ENCODE results near the gene KHDRBS1.
"Not testable (repeated sequence)": the region's sequence is repeated elsewhere in the genome, so short reads cannot be mapped to it uniquely, and the experiment has no call there.

The KHDRBS1 gene

GRCh38 chr1:32014199-32014947 is 705 bp downstream of the KHDRBS1 start:
- no peaks in the 10 kb centered on the region for H3K36me3 ChIP-seq (ENCODE audit: control insufficient read depth in 1 of 2, insufficient read depth in 2 of 2, low read length in 2 of 2)
- H3K4me1 ChIP-seq (ENCODE audit: control insufficient read depth in 1 of 2, insufficient read depth in 2 of 2, low read length in 2 of 2), result peaks cover 11 to 37% of the 10 kb centered on the region in 2 donors
- H3K9me3 ChIP-seq (ENCODE audit: control insufficient read depth in 1 of 2, low read length in 2 of 2), result no peaks in the 10 kb centered on the region

DNA sequence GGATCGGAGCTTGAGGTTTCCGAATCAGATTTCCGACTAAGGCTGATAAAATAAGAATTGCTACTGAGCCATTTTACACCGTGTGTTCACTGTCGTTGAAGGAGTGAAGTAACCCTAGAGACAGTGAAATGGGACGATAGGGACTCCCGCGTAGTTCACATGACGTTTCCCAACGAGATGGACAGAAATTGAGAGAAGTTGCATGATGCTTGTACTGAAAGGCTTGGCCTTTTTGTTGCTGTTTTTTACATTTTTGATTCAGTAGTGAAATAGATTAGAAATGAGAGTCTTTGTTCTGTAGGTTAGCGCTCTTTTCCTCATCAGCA is 1.2 kb downstream of the KHDRBS1 start:
- peak overlapping the region; percentile 89 for H3K27ac ChIP-seq (ENCODE audit: low read length)
- H3K27me3 ChIP-seq (ENCODE audit: low read depth, low read length), result no peaks in the 10 kb centered on the region
- no peaks in the 10 kb centered on the region for H3K9me3 ChIP-seq (ENCODE audit: control insufficient read depth in 1 of 2, low read length in 2 of 2)
- H3K36me3 ChIP-seq (ENCODE audit: control insufficient read depth in 1 of 2, insufficient read depth in 2 of 2, low read length in 2 of 2), result no peaks in the 10 kb centered on the region
- H3K4me1 ChIP-seq (ENCODE audit: control insufficient read depth in 1 of 2, insufficient read depth in 2 of 2, low read length in 2 of 2), result peaks cover 12 to 41% of the 10 kb centered on the region in 2 donors
- H3K4me3 ChIP-seq (ENCODE audit: low read depth in 1 of 2, low read length in 2 of 2), result peak overlapping the region; percentile 92 to 93

More at GRCh38 chr1:32014199-32014947, 705 bp downstream of the KHDRBS1 start:
- Histone ChIP-seq H3K4me3 (ENCODE audit: low read depth in 1 of 2, low read length in 2 of 2) (peak overlapping the region; percentile 92 to 93), H3K27me3 (ENCODE audit: low read depth, low read length) (no peaks in the 10 kb centered on the region), H3K27ac (ENCODE audit: low read length) (peak overlapping the region; percentile 89)

DNA sequence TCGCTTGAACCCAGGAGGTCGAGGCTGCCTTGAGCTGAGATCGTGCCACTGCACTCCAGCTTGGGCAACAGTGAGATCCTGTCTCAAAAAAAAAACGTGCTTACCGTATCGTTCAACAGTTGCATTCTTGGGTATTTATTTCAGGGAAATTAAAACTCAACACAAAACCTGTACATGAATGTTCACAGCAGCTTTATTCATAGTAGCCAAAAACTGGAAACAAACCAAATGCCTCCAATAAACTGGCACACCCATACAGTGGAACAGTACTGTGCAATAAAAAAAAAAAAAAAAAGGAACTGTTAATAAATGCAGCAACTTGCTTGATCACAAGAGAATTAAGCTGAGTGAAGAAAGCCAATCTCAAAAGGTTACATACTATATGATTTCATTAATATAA is 6.7 kb downstream of the KHDRBS1 start:
- Histone ChIP-seq H3K4me1 (ENCODE audit: control insufficient read depth in 1 of 2, insufficient read depth in 2 of 2, low read length in 2 of 2) (peaks cover 5 to 46% of the 10 kb centered on the region in 2 donors), H3K27ac (ENCODE audit: low read length) (no peak overlapping the region), H3K27me3 (ENCODE audit: low read depth, low read length) (no peaks in the 10 kb centered on the region), H3K9me3 (ENCODE audit: control insufficient read depth in 1 of 2, low read length in 2 of 2) (no peaks in the 10 kb centered on the region), H3K4me3 (ENCODE audit: low read depth in 1 of 2, low read length in 2 of 2) (no peak overlapping the region), H3K36me3 (ENCODE audit: control insufficient read depth in 1 of 2, insufficient read depth in 2 of 2, low read length in 2 of 2) (peaks cover 0 to 5% of the 10 kb centered on the region in 2 donors)

- H3K27ac ChIP-seq (ENCODE audit: low read length); H3K4me3 ChIP-seq (ENCODE audit: low read depth in 1 of 2, low read length in 2 of 2); H3K9me3 ChIP-seq (ENCODE audit: control insufficient read depth in 1 of 2, low read length in 2 of 2); H3K27me3 ChIP-seq (ENCODE audit: low read depth, low read length); H3K36me3 ChIP-seq (ENCODE audit: control insufficient read depth in 1 of 2, insufficient read depth in 2 of 2, low read length in 2 of 2): not testable (repeated sequence)
- peaks cover 5 to 39% of the 10 kb centered on the region in 2 donors for H3K4me1 ChIP-seq (ENCODE audit: control insufficient read depth in 1 of 2, insufficient read depth in 2 of 2, low read length in 2 of 2)
Measured at GRCh38 chr1:32021574-32022018, 7.9 kb downstream of the KHDRBS1 start.

DNA sequence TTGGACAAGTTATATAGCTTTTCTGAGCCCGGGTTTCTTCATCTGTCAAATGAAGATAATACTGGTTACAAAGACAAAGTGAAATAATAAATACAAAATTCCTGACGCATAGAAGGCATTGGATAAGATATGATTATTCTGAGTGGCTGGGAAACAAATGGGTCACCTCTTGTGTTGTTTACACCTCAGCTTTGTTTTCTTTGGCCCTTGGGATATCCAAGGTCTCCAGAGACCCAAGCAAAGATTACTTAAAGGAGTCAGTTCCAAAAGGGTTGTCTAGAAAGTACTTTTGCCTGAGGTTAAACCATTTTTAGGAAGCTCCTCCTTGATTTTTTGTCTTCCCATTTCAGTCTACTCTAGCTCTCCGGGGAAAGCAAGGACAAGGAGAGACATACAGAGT is 9.7 kb downstream of the KHDRBS1 start:
- peaks cover 7 to 30% of the 10 kb centered on the region in 2 donors for H3K4me1 ChIP-seq (ENCODE audit: control insufficient read depth in 1 of 2, insufficient read depth in 2 of 2, low read length in 2 of 2)
- H3K4me3 ChIP-seq (ENCODE audit: low read depth in 1 of 2, low read length in 2 of 2), result no peak overlapping the region
- peaks cover 0 to 5% of the 10 kb centered on the region in 2 donors for H3K36me3 ChIP-seq (ENCODE audit: control insufficient read depth in 1 of 2, insufficient read depth in 2 of 2, low read length in 2 of 2)
- no peaks in the 10 kb centered on the region for H3K9me3 ChIP-seq (ENCODE audit: control insufficient read depth in 1 of 2, low read length in 2 of 2)
- no peaks in the 10 kb centered on the region for H3K27me3 ChIP-seq (ENCODE audit: low read depth, low read length)
- H3K27ac ChIP-seq (ENCODE audit: low read length), result no peak overlapping the region

DNA sequence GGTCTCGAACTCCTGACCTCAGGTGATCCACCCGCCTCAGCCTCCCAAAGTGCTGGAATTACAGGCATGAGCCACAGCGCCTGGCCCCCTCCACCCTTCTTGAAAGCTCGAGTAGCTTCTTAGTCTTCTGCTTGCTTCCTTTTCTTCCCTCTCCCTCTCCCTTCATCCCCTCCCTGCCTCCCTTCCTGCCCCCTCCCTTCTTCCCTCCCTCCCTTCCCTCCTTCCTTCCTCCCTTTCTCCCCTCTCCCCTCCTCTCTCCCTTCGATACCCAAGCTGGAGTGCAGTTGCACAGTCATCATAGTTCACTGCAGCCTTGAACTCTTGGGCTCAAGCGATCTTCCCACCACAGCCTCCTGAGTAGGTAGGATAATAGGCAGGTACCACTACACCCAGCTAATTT is 11.8 kb downstream of the KHDRBS1 start:
- Histone ChIP-seq H3K27ac (ENCODE audit: low read length) (no peak overlapping the region), H3K4me1 (ENCODE audit: control insufficient read depth in 1 of 2, insufficient read depth in 2 of 2, low read length in 2 of 2) (peaks cover 2 to 15% of the 10 kb centered on the region in 2 donors), H3K9me3 (ENCODE audit: control insufficient read depth in 1 of 2, low read length in 2 of 2) (no peaks in the 10 kb centered on the region), H3K27me3 (ENCODE audit: low read depth, low read length) (no peaks in the 10 kb centered on the region), H3K4me3 (ENCODE audit: low read depth in 1 of 2, low read length in 2 of 2) (no peak overlapping the region), H3K36me3 (ENCODE audit: control insufficient read depth in 1 of 2, insufficient read depth in 2 of 2, low read length in 2 of 2) (peaks cover 3 to 8% of the 10 kb centered on the region in 2 donors)

- H3K9me3 ChIP-seq (ENCODE audit: control insufficient read depth in 1 of 2, low read length in 2 of 2), result no peaks in the 10 kb centered on the region
- H3K27ac ChIP-seq (ENCODE audit: low read length), result no peak overlapping the region
- peaks cover 14 to 17% of the 10 kb centered on the region in 2 donors for H3K4me1 ChIP-seq (ENCODE audit: control insufficient read depth in 1 of 2, insufficient read depth in 2 of 2, low read length in 2 of 2)
- H3K36me3 ChIP-seq (ENCODE audit: control insufficient read depth in 1 of 2, insufficient read depth in 2 of 2, low read length in 2 of 2), result peaks cover 24 to 31% of the 10 kb centered on the region in 2 donors
- H3K4me3 ChIP-seq (ENCODE audit: low read depth in 1 of 2, low read length in 2 of 2), result no peak overlapping the region
- no peaks in the 10 kb centered on the region for H3K27me3 ChIP-seq (ENCODE audit: low read depth, low read length)
Measured at GRCh38 chr1:32028746-32029145, 15.1 kb downstream of the KHDRBS1 start.

DNA sequence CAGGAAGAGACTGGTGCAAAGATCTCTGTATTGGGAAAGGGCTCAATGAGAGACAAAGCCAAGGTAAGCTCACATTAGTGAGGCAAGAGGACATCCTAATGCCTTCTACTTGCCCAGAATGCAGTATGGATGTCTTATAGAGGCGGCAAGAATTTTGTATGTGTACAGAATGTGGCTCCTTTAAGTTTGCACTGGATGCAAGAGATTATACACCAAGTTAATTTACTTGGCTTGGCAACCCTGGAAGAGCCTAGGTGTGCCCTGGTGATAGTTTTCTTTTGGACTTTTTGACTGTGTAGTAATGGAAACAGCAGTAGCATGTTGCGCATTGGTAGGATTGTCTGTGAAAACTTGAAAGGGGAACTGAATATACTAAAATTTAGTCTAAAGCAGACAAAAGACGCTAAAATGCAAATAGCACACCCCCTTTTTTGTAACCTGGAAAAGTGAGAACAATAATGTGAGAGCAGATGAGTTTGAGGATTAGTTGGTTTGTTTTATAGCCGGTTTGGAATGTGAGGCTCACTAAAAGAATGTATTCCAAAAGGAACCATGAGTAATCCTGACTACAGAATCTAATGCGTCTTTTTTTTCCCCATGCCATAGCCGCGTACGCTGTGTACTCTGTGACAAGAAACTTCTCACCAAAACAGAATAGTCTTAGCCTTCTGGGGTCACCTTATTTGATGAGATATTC is 18.1 kb downstream of the KHDRBS1 start:
- peak overlapping the region; percentile 57 for H3K27ac ChIP-seq (ENCODE audit: low read length)
- no peaks in the 10 kb centered on the region for H3K9me3 ChIP-seq (ENCODE audit: control insufficient read depth in 1 of 2, low read length in 2 of 2)
- peaks cover 40 to 45% of the 10 kb centered on the region in 2 donors for H3K36me3 ChIP-seq (ENCODE audit: control insufficient read depth in 1 of 2, insufficient read depth in 2 of 2, low read length in 2 of 2)
- H3K4me1 ChIP-seq (ENCODE audit: control insufficient read depth in 1 of 2, insufficient read depth in 2 of 2, low read length in 2 of 2), result peaks cover 11 to 14% of the 10 kb centered on the region in 2 donors
- no peaks in the 10 kb centered on the region for H3K27me3 ChIP-seq (ENCODE audit: low read depth, low read length)
- H3K4me3 ChIP-seq (ENCODE audit: low read depth in 1 of 2, low read length in 2 of 2), result peak overlapping the region in 1 of 2 donors; percentile 32

DNA sequence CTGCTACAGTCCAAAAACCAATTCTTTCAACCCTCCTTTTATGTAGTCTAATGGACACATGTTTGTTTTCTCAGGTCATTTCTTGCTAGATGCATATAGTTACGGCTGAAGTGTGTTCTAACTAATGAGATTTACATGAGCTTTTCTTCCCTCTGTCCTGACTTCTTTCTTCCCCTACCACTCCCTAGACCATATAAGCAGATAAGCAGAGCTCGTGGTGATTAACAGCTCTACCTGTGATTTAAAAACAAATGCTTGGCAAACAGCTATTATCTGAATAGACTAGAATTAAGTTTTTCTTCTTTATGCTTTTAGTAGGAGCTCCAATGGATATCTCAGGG is 18.6 kb downstream of the KHDRBS1 start:
- Histone ChIP-seq H3K4me3 (ENCODE audit: low read depth in 1 of 2, low read length in 2 of 2) (peak overlapping the region; percentile 14 to 32), H3K9me3 (ENCODE audit: control insufficient read depth in 1 of 2, low read length in 2 of 2) (no peaks in the 10 kb centered on the region), H3K27ac (ENCODE audit: low read length) (peak overlapping the region; percentile 57), H3K36me3 (ENCODE audit: control insufficient read depth in 1 of 2, insufficient read depth in 2 of 2, low read length in 2 of 2) (peaks cover 44 to 50% of the 10 kb centered on the region in 2 donors), H3K27me3 (ENCODE audit: low read depth, low read length) (no peaks in the 10 kb centered on the region), H3K4me1 (ENCODE audit: control insufficient read depth in 1 of 2, insufficient read depth in 2 of 2, low read length in 2 of 2) (peaks cover 11 to 13% of the 10 kb centered on the region in 2 donors)

GRCh38 chr1:32035119-32035518 is 21.5 kb downstream of the KHDRBS1 start:
- Histone ChIP-seq H3K4me1 (ENCODE audit: control insufficient read depth in 1 of 2, insufficient read depth in 2 of 2, low read length in 2 of 2) (peaks cover 8 to 11% of the 10 kb centered on the region in 2 donors), H3K27ac (ENCODE audit: low read length) (no peak overlapping the region), H3K36me3 (ENCODE audit: control insufficient read depth in 1 of 2, insufficient read depth in 2 of 2, low read length in 2 of 2) (peaks cover 68 to 77% of the 10 kb centered on the region in 2 donors), H3K27me3 (ENCODE audit: low read depth, low read length) (no peaks in the 10 kb centered on the region), H3K4me3 (ENCODE audit: low read depth in 1 of 2, low read length in 2 of 2) (no peak overlapping the region), H3K9me3 (ENCODE audit: control insufficient read depth in 1 of 2, low read length in 2 of 2) (no peaks in the 10 kb centered on the region)

GRCh38 chr1:32040711-32041110 is 27.0 kb downstream of the KHDRBS1 start:
- no peak overlapping the region for H3K27ac ChIP-seq (ENCODE audit: low read length)
- no peak overlapping the region for H3K4me3 ChIP-seq (ENCODE audit: low read depth in 1 of 2, low read length in 2 of 2)
- H3K9me3 ChIP-seq (ENCODE audit: control insufficient read depth in 1 of 2, low read length in 2 of 2), result no peaks in the 10 kb centered on the region
- H3K4me1 ChIP-seq (ENCODE audit: control insufficient read depth in 1 of 2, insufficient read depth in 2 of 2, low read length in 2 of 2), result no peaks in the 10 kb centered on the region
- H3K27me3 ChIP-seq (ENCODE audit: low read depth, low read length), result no peaks in the 10 kb centered on the region
- H3K36me3 ChIP-seq (ENCODE audit: control insufficient read depth in 1 of 2, insufficient read depth in 2 of 2, low read length in 2 of 2), result peaks cover 66 to 74% of the 10 kb centered on the region in 2 donors
